Inferior parietal cortex (tissue), 1 donor: Measurements from ENCODE around the gene PRSS50.
"Not testable (repeated sequence)": the region's sequence is repeated elsewhere in the genome, so short reads cannot be mapped to it uniquely, and the experiment has no call there.

Experiments
- DNase-seq: peaks from one replicate; pipeline ENCODE4 v3.0.0-alpha.2; 2016; ENCODE audit errors: extremely low spot score

PRSS50 gene

DNA sequence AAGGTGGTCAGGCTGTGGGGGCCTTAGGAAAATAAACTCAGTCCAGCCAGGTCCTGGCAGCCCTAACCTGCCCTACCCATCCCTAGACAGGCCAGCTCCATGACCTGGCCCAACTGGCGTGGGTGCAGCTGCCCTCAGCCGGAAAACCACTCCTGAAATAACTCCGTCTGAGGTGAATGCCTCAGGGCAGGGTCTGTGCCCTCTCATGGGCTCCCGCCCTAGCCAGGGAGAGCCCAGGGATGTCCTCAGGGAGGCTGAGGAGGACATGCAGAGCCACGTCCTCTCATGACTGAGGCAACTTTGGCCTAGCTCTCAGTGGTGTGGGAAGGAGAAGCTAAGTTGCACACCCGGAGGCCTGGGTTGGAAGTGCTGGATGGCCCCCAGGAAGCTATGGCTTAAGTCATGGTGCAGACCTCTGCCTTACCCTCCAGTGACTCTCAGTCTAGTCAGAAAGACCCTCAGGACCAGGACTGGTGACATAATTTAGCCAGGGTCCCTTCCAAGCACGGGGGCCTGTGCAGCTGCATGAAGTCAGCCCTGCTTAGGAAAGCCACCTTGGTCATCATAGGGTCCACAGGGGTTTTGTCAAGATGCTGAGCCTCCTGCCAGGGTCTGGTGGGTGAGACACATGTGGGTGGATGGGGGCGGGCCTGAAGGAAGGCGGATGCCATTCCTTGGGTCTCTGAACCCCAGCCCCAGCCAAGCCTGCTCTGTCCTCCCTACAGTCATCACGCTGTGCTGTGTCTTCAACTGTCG lies 9.1 kb downstream of the PRSS50 start:
- DNase-seq, result no peak

DNA sequence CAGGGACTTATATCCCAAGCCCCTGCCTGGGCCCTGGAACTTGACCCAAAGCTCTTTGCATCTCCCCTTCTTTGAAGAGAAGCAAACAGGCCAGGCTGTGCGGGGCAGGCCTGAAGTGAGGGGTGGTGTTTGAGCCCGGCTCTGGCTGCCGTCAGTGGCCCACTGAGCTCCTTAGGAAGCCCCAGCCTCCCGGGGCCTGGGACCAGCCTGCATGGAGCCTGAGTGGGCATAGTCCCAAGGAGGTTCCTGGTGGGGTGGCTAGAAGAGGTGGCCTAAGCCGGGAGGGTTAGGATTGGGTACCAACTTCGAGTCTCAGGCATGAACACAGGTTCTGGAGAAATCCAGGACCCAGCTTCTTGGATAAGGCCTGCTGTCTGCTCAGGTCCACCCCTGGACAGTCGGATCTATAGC lies 10.1 kb downstream of the PRSS50 start:
- no peak for DNase-seq

DNA sequence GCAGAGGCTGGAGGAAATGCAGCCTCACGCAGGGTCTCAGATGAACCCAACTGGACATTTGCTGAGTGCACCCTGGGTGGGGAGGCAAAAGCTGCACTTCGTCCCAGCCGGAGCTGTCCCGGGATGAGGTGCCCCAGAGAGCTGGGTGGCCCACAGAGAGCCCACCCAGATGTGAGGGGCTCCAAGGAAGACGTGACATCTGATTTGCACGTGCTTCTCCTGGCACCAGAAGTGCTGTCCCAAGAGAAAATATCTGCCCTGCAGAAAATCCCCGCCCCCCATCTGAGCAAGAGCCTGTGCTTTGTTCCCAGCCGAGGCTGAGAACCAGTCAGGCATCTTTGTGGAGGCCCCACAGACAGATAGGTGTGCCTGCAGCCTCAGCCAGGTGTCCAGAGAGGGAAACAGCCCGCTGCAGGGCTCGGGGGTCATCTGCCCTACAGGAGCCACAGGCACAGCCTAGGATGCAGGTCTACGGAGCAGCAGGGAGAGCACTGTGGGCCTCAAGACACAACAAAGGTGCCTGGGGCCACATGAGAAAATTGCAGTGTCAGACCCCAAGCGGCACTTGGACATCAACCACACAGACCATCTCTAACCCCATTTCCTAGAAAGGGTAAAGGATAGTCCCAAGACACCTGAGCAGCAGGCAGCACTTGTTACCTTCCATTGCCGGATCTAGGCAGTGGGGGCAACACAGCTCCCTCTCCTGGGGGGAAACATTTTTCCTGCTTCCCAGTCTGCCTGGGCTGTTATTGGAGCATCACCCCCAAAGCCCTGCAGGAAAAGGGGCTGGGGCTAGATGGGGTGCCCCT lies 10.7 kb downstream of the PRSS50 start:
- DNase-seq, result no peak

DNA sequence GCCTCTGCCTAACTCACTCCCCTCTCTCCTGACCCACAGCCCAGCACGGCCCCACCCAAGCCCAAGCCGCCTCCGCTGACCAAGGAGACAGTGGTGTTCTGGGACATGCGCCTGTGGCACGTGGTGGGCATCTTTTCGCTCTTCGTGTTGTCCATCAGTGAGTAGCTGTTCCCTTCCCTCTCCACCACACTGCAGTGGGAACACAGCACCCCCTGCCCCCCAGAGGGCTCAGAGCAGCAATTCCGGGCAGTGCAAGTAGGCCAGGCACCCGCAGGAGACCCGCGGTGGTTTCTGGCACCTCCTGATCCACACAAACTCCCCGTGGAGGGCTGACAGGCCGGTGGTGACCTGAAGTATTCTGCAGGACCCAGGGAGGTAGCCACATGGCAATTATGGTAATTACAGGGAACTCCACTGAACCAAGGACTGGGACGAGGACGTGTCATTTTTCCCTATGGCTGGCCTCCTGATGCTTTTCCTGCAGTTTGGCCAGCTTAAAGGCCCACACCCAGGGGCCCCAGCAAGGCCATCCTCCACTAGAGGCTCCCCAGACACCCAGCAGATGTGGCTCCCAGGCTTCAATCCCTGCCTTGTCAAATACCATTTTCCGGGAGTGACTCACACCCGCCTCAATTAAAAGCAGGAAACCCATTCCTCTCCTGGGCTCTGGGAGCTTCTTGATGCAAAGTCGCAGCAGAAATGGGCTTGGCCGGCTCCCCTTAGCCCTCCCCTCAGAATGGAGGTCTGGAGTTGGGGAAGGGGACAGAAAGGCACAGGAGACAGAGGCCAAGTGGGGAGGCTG lies 11.7 kb downstream of the PRSS50 start:
- no peak for DNase-seq

DNA sequence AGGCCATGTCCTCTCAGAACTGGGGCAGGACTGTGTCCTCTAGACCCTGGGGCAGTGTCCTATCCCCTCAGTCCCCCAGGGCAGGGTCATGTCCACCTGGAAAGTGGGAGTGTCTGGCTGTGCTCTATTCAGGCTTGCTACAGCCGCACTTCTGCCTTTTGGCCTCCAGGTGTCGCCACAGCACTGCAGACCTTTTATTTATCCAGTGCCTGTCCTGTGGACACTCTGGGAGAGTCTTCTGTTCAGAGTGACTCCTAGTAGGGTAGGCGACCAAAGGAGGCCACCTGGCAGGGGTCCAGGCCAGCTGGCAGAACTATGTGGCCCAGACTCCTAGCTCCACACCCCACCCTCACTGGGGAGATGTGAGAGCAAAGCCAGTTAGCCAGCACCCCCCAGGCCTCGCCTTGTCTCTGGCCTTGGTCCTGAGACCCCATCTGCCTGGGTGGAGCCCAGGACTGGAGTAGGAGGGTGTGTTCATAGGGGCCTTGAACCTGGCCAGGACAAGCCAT lies 12.6 kb downstream of the PRSS50 start:
- peak; percentile 77 for DNase-seq

DNA sequence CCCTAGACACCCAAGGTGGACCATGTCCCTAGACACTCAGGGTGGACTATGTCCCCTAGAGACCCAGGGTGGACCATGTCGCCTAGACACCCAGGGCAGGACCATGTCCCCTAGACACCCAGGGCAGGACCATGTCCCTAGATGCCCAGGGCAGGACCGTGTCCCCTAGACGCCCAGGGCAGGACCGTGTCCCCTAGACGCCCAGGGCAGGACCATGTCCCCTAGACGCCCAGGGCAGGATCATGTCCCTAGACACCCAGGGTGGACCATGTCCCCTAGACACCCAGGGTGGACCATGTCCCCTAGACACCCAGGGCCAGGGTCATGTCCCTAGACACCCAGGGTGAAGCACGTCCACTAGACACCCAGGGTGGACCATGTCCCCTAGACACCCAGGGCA lies 13.3 kb downstream of the PRSS50 start:
- not testable (repeated sequence) for DNase-seq

DNA sequence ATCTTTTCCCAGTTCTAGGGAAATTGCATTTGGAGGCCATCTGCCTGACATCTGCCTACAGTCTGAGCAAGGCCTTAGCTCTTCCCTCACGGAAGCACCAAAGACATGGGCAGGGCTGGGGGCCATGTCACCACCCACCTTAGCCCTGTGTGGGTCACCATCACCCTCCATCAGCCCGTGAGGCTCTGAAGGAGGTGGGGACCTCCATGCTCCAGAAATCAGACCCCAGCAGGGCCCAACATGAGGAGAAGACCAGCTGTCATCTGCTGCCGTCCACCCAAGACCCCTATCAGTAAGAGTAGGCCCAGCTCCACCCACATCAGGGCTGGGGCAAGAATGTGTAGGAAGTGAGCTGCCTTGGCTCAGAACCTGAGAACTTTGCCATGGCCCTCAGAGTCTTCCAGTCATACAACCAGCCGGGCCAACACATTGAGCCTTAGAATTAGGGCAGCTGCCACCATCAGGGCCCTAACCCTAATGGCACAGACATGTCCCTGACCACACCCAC lies 14.6 kb downstream of the PRSS50 start:
- no peak for DNase-seq

DNA sequence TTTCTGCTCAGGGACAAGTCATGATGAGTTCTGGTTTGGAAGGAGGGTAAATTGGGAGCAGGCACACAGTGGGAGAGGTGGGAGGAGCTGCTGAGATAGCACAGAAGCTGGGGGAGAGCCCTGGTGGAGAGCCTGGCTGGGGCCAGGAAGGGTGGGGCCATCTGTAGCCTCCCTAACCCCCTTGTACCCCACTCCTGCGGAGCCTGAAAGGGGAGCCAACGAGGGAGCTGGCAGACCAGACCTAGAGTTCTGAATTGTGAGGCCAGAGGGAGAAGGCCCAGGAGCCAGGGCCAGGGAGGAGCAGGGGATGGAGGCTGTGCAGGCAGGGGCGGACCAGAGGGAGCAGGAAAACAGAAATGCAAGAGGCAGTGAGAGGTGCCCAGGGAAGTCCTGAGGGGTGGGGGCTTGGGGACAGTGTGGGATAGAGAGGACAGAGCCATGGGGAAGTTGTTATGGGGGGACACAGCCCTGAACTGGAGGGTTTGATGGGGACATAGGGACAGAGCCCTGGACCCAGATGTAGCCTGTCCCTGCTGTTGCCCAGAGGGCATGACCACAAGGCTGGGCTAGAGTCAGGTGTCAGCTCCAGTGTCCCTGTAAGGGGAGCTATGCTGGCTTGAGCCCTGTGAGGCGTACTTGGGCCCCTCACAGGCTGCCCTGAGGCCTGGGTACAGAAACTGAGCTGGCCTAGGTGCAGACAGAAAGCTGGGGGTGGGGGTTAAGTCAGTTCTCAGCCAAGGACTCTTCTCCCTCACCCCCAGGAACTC lies 15.2 kb downstream of the PRSS50 start:
- DNase-seq, result no peak

DNA sequence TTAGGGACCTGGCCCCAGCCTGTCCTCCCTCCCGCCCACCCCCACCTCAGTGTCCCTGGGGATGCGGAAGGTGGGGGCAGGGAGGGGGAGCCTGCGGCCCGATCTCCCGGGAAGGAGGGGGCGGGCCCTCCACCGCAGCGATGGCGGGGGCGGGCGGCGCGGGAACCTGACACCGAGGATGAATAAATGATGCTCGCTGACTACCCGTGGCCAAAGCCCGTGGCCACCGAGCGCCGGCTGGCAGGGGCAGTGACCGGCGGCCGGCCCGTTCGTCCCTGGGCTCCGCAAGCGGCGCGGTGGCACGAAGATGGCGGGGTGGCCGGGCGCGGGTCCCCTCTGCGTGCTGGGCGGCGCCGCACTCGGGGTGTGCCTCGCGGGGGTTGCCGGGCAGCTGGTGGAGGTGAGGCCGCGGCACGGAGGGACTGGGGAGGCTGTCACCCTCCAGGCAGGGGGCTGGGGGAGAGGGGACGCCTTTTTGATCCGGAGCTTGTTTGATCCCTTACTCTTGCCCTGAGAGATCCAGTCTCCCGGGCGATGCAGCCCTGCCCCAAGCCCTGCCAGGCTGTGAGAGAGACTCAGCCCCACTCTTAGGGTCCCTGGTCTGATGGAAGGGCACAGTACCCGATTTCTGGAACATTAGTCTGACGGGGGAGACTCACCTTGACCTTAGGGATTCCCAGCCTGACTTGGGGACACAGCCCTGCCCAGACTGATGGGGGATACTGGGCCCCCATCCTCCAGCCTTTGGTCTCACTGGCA lies 16.3 kb downstream of the PRSS50 start, which contains the start of gene TMIE:
TSS of gene TMIE (plus strand) at position 212 of the 759 bp plus-strand sequence. CDS start at position 308, 96 bp downstream.
- no peak for DNase-seq

DNA sequence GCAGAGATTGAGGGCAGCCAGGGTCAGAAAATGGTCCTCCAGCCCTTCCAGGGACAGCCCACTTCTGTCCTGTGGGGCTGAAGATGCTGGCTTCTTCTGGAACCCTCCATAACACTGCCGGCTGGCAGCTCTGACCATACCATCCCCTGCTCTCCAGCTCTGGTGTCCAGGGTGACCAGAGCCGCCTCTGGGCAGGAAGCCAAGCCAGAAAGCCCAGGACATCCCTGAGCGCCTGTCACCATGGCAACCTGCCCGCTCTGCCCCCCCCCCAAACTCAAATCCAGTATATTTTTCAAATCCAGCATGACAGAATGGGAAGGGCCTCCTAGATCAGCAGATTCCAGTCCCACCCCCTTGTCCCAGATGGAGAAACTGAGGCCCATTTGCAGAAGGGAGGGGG lies 16.9 kb downstream of the PRSS50 start:
- DNase-seq, result no peak

DNA sequence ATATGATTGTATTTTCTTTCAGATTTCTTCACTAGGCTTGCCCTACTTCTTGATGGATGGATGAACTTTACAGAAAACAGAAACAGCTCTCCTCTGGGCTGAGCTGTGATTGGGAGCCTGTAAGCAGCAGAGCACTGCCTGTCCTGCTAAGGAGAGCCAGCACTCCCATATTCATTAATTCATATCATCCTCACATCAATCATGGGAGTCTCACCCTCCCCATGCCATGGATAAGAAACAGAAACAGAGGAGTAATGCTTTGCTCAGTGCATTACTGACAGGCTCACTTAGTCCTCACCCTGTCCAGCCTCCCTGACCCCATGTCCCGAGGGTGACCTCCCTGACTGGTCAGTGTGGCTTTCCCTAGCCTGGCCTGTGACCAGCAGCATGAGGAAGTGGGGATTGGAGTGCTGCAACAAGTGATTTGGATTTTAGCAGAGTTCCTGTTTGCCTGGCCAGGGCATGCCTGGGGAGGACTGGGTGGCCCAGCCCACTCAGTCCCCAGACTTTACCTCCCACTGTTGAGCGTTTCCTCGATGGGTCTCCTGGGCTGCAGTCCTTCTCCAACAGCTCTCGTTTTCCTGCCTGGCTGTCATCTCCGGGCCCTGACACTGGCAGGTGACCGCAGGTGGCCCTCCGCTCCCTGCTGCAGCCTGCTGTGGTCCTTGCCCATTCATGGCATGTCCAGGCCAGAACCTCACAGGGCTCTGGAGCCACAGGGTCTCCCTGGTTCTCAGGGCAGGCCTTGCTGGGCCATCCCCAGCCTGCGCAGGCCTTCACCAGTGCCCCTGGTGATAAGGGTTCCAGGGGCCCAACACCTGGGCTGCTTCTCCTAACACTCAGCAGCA lies 17.8 kb downstream of the PRSS50 start:
- DNase-seq, result no peak

DNA sequence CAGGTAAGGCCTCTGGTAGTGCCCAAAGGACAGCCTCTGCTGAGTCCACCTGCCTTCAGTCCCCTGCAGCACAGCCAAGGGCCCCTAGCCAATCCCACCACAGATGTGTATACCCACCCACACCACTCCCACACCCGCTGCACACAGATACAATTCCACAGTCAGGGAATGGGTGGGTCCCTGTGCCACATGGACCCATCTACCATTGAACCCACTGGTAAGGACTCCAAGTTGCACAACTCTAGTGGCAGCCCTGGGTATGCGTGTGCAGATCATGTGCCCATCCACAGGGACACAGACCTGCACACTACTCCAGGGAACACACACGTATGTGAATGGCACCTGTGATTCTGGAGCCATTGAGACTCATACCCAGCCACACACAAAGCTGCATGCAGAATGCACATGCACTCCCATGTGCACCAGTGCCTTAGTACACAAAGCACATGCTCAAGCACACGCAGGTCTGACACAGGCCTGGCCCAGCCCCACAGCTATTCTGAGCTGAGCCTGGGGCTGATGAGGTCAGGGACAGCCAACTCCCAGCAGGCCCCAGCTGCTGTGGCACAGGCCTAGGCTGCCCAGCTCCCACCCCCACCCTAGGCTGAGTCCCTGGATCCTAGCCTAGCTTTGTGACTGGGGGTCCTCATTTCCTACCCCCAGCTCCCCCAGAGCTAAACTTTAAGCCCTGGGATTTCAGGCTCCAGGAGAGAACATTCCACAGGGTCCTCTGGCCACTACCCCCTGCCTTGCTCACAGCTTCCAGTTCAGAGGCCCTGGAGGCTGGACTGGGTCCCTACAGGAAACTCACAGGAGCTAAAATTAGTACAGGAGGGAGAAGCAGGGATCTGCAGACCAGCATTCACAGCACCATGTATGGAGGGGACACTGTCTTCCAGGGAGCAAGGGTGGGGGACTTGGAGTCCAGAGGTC lies 21.4 kb downstream of the PRSS50 start:
- DNase-seq, result no peak

DNA sequence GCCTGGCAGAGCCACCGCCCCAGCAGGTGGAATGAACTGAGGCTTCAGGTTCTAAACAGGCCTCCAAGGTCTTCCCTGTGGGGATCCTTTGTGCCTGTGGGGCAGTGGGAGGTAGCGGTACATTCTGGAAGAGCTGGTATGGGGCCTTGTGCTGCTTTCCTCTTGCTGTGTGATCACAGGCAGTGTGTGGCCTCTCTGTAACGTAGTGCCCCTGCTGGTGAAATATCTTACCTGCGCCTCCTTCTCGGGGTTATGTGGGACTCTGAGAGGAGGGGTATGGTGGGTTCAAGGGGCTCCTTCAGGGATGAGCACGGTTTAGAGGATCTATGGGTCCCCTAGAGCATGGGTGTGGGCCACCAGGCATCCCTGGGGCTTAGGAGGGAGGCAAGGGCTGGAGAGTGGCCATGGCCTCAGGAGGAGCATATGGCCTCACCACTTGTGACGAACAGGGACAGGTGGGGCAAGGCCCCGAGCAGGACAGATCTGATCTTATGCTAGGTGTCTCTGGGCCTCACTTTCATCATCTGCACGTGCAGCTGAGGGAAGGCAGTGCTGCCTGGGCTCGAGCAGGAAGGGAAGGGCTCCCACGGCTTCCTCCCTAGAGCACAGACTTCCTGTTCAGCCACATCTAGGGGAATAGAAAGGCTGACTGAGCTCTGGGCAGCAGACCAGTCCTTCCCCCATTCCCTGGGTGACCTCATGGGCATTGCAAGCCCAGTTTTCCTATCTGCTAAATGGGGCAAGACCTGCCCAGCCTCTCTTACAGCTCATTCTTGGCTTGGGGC lies 22.3 kb downstream of the PRSS50 start:
- no peak for DNase-seq

DNA sequence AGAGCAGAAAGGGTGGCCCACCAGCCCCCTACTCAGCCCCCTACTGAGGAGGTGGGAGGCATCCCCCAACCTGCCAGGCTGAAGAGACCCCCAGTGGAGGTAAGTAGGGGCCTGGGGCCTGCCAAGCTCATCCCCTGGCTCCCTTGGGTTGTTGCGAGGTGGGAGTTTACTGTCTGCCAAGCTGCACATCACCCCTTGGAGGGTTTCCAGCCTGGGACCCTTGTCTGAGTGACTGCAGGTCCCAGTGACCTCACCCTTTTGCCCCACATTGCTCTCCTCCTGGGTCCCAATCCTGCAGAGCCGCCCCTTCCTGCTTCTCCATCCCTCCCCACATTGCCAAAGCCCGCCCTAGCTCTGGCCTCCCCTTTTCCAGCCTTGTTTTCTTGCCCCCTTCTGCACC lies 23.1 kb downstream of the PRSS50 start:
- DNase-seq, result no peak

DNA sequence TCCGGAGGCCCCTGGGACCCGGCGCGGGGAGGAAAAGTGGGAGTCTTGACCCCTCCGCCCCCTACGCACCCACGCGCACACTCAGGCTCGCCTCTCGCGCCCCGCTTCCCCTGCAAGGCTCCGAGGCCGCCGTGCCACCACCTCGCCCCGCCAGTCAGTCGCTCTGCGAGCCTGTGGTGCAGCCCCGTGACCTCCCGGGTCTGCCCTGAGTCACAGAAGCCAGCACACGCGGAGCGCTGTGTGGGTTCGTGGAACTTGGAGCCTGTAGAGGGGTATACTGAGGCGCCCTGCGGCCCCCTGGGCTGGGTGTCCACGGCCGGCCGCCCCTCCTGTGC lies 23.8 kb downstream of the PRSS50 start:
- no peak for DNase-seq

DNA sequence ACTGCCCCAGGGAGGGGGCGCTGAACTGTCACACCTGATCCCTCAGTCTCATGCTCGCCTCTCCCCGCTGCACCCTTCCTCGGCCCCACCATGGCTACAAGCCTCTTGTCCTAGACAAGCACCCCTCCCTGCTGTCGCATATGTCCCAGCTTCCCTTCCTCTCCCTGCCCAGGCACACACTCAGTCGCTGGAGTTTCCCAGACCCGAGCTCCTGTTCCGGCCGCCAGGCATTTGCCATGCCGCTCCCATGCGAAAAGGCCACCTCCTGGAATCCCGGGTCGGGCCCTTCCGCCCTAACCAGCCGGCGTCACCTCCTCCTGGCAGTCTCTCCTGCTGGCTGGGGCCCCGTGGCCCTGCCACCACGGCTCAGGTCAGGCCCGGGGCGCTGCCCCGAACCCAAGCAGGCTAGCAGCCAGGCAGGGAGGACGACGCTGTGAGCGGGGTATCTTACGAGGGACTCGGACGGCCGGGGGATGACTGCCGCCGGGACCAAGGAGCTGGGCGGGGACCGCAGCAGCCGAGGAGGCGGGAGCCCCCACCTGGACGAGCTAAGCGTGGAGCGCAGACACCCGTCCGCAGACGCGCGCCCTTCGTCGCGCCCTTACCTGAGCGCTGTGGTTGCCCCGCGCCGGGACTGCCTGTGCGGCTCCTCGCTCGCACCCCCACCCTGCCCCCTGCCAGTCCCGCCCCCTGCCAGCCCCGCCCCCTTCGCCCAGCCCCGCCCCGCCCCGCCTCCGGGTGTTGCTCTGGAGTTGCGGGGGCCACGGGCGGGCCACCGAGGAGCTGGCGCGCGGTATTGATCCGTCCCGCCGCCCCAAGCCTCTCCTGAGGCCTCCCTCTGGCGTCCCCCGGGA lies 24.4 kb downstream of the PRSS50 start, which contains the start of gene ALS2CL:
TSS of gene ALS2CL (minus strand) at position 642 of the 854 bp plus-strand sequence. CDS start 4,239 bp downstream, outside the sequence.
- no peak for DNase-seq
